PC-3 (cell line): Measurements from ENCODE around the gene CD7. TPM values are rescaled to one million over a fixed set of nuclear protein-coding genes. Genes with fewer than 3 reads are reported as not detected.
"Not testable (repeated sequence)": the region's sequence is repeated elsewhere in the genome, so short reads cannot be mapped to it uniquely, and the experiment has no call there.

Source experiments
- ATAC-seq: fragments of 200-7000 bp; cut with Tn5 transposase; 2 replicates; pipeline ENCODE4 v1.9.1; 2020; ENCODE audit warnings: mild to moderate bottlenecking, moderate library complexity
- BruUV-seq: library from RNA; stranded (reverse); fragments of 400-500 nt; replicated peaks from 2 replicates; lab custom pipeline; 2021; lab: Mats Ljungman, UMichigan
- CTCF ChIA-PET: fragments of 300-600 bp; sonication (Branson Sonifier 250); formaldehyde crosslinking; loops from one replicate; lab custom pipeline; 2022; ENCODE audit warnings: antibody characterized with exemption; lab: Charles Lee
- POLR2A ChIA-PET: fragments of 300-600 bp; sonication (Branson Sonifier 250); formaldehyde crosslinking; loops from one replicate; lab custom pipeline; 2022; ENCODE audit warnings: antibody characterized with exemption; ENCODE audit not compliant: unreplicated experiment; lab: Charles Lee
- DNase-seq: peaks from one replicate; pipeline ENCODE4 v3.0.0-alpha.2; 2015
- H2AFZ ChIP-seq: fragments of 300-600 bp; sonication (generic); 2 replicates; pipeline ENCODE4 v1.6.0; 2016; ENCODE audit warnings: antibody characterized with exemption, low read length
- H3F3A ChIP-seq: fragments of 300-600 bp; sonication (generic); one replicate; pipeline ENCODE4 v1.6.0; 2017; ENCODE audit warnings: antibody characterized with exemption, low read length, control low read depth, mild to moderate bottlenecking; ENCODE audit not compliant: unreplicated experiment
- H3K27ac ChIP-seq: fragments of 300-600 bp; sonication (generic); 2 replicates; pipeline ENCODE4 v1.5.1; 2016; ENCODE audit warnings: mild to moderate bottlenecking, low read length
- H3K27me3 ChIP-seq: fragments of 300-600 bp; sonication (generic); 2 replicates; pipeline ENCODE4 v1.6.1; 2016; ENCODE audit warnings: low read length, mixed read lengths
- H3K36me3 ChIP-seq: fragments of 300-600 bp; sonication (generic); 2 replicates; pipeline ENCODE4 v1.6.1; 2016; ENCODE audit warnings: low read depth, mixed run types, low read length, mixed read lengths
- H3K4me1 ChIP-seq: fragments of 300-600 bp; sonication (generic); 2 replicates; pipeline ENCODE4 v1.5.1; 2016; ENCODE audit warnings: low read length; ENCODE audit not compliant: insufficient read depth
- H3K4me2 ChIP-seq: fragments of 300-600 bp; sonication (generic); 2 replicates; pipeline ENCODE4 v1.6.0; 2016; ENCODE audit warnings: low read length
- H3K4me3 ChIP-seq: fragments of 300-600 bp; sonication (generic); 2 replicates; pipeline ENCODE4 v1.5.1; 2016; ENCODE audit warnings: mild to moderate bottlenecking, low read length, mixed read lengths
- H3K79me2 ChIP-seq: fragments of 300-600 bp; sonication (generic); 2 replicates; pipeline ENCODE4 v1.6.1; 2017; ENCODE audit warnings: low read length, mixed read lengths
- H3K9ac ChIP-seq: fragments of 300-600 bp; sonication (generic); 2 replicates; pipeline ENCODE4 v1.6.0; 2016; ENCODE audit warnings: mild to moderate bottlenecking, low read length
- H3K9me2 ChIP-seq: fragments of 300-600 bp; sonication (generic); replicated peaks from 2 replicates; pipeline ENCODE4 v1.6.1; 2016; ENCODE audit warnings: mixed run types, low read length, mixed read lengths
- H3K9me3 ChIP-seq: fragments of 300-600 bp; sonication (generic); 2 replicates; pipeline ENCODE4 v1.6.1; 2016; ENCODE audit warnings: low read length, mixed read lengths
- H4K20me1 ChIP-seq: fragments of 300-600 bp; sonication (generic); 2 replicates; pipeline ENCODE4 v1.6.1; 2016; ENCODE audit warnings: low read length, mixed read lengths
- CTCF ChIP-seq: fragments of 300-600 bp; sonication (generic); conservative IDR thresholded peaks from 2 replicates; pipeline ENCODE4 v1.5.1; 2017; ENCODE audit warnings: antibody characterized with exemption, low read depth, mild to moderate bottlenecking, low read length
- EZH2 ChIP-seq: fragments of 300-600 bp; sonication (generic); IDR thresholded peaks from one replicate; pipeline ENCODE4 v1.6.1; 2017; ENCODE audit warnings: antibody characterized with exemption, mild to moderate bottlenecking, low read length; ENCODE audit not compliant: unreplicated experiment
- EZH2phosphoT487 ChIP-seq: fragments of 300-600 bp; sonication (generic); IDR thresholded peaks from 2 replicates; pipeline ENCODE4 v1.6.1; 2018; ENCODE audit warnings: mild to moderate bottlenecking, antibody characterized with exemption, low read length, borderline replicate concordance
- intact Hi-C: fragments of 100-400 bp; cut with micrococcal nuclease; formaldehyde crosslinking; loops from 2 replicates; pipeline ENCODE4 v1.9.0; 2023
- total RNA-seq: library from RNA; depleted of rRNA; stranded (reverse); fragments of >200 nt; gene quantifications from 2 replicates; pipeline ENCODE4 v1.2.3, GENCODE V29; 2014

Gene CD7
- total RNA-seq, 1 experiment from 2014 or later: 0.15 TPM

- Histone ChIP-seq H3K79me2 (no peaks in the 10 kb centered on the region), H2AFZ (no peak overlapping the region), H3K4me1 (peaks cover 6% of the 10 kb centered on the region; the same call in 1 of the 2 replicates), H3K9me2 (no peaks in the 10 kb centered on the region), H3K9ac (no peak overlapping the region), H3K9me3 (no peaks in the 10 kb centered on the region), H3K4me2 (no peak overlapping the region), H3K4me3 (no peak overlapping the region), H3F3A (no peaks in the 10 kb centered on the region), H3K27ac (no peak overlapping the region), H3K27me3 (no peaks in the 10 kb centered on the region), H4K20me1 (no peaks in the 10 kb centered on the region), H3K36me3 (no peaks in the 10 kb centered on the region)
- intact Hi-C loops: no loop called here
- TF ChIP-seq EZH2: no peak
- TF ChIP-seq CTCF: no peak
- no peak for TF ChIP-seq EZH2phosphoT487
- POLR2A ChIA-PET: no interaction called here
- no TSS peak for BruUV-seq
- DNase-seq (no peak), ATAC-seq (no peak)
- CTCF ChIA-PET: interaction anchor here (0.6 kb wide), 1 partner anchor 242 kb away, joined by 3 read pairs; no protein-coding TSS in a partner anchor
Observed at GRCh38 chr17:82349287-82349701, 31.9 kb upstream of the CD7 start.

- Histone ChIP-seq H3K27me3 (no peaks in the 10 kb centered on the region), H3K9me3 (no peaks in the 10 kb centered on the region), H4K20me1 (no peaks in the 10 kb centered on the region), H3K27ac (no peak overlapping the region), H2AFZ (no peak overlapping the region), H3K4me3 (no peak overlapping the region), H3K4me2 (no peak overlapping the region), H3K36me3 (no peaks in the 10 kb centered on the region), H3K79me2 (no peaks in the 10 kb centered on the region), H3K9me2 (no peaks in the 10 kb centered on the region), H3K9ac (no peak overlapping the region), H3F3A (no peaks in the 10 kb centered on the region), H3K4me1 (peaks cover 6% of the 10 kb centered on the region; the same call in 1 of the 2 replicates)
- POLR2A ChIA-PET: interaction anchor here (0.7 kb wide), 1 partner anchor 429 kb away, joined by 6 read pairs; no protein-coding TSS in a partner anchor
- no TSS peak for BruUV-seq
- DNase-seq: no peak
- no peak for TF ChIP-seq CTCF
- TF ChIP-seq EZH2: no peak
- TF ChIP-seq EZH2phosphoT487: no peak
- CTCF ChIA-PET: no interaction called here
- intact Hi-C loops: no loop called here
- ATAC-seq: no peak
Observed at GRCh38 chr17:82348866-82349265, 31.5 kb upstream of the CD7 start.

- Histone ChIP-seq H3K4me3 (no peak overlapping the region), H2AFZ (no peak overlapping the region), H3K9ac (no peak overlapping the region), H3K4me2 (no peak overlapping the region), H3F3A (no peaks in the 10 kb centered on the region), H3K36me3 (no peaks in the 10 kb centered on the region), H3K9me3 (no peaks in the 10 kb centered on the region), H3K9me2 (no peaks in the 10 kb centered on the region), H3K79me2 (no peaks in the 10 kb centered on the region), H3K27ac (no peak overlapping the region), H3K4me1 (peaks cover 6% of the 10 kb centered on the region; the same call in 1 of the 2 replicates), H4K20me1 (no peaks in the 10 kb centered on the region), H3K27me3 (no peaks in the 10 kb centered on the region)
- intact Hi-C loops: no loop called here
- CTCF ChIA-PET: no interaction called here
- TF ChIP-seq CTCF (no peak), EZH2 (no peak), EZH2phosphoT487 (no peak)
- POLR2A ChIA-PET: interaction anchor here (0.7 kb wide), 1 partner anchor 429 kb away, joined by 6 read pairs; no protein-coding TSS in a partner anchor
- ATAC-seq (no peak), DNase-seq (no peak)
- BruUV-seq: no TSS peak
Observed at GRCh38 chr17:82348434-82348833, 31.0 kb upstream of the CD7 start.

- BruUV-seq, DNase-seq, H3K9me2 ChIP-seq, H3F3A ChIP-seq, H3K4me2 ChIP-seq, ATAC-seq, H2AFZ ChIP-seq, H3K27me3 ChIP-seq, H3K36me3 ChIP-seq, CTCF ChIA-PET, H3K4me3 ChIP-seq, H3K27ac ChIP-seq, H3K4me1 ChIP-seq, intact Hi-C loops, H3K9ac ChIP-seq, H3K9me3 ChIP-seq, H3K79me2 ChIP-seq, H4K20me1 ChIP-seq: not testable (repeated sequence)
- POLR2A ChIA-PET: interaction anchor here (0.7 kb wide), 1 partner anchor 430 kb away, joined by 6 read pairs; no protein-coding TSS in a partner anchor
Observed at GRCh38 chr17:82347994-82348393, 30.6 kb upstream of the CD7 start.
